ENCODE data around the gene OR2A5.

DNA sequence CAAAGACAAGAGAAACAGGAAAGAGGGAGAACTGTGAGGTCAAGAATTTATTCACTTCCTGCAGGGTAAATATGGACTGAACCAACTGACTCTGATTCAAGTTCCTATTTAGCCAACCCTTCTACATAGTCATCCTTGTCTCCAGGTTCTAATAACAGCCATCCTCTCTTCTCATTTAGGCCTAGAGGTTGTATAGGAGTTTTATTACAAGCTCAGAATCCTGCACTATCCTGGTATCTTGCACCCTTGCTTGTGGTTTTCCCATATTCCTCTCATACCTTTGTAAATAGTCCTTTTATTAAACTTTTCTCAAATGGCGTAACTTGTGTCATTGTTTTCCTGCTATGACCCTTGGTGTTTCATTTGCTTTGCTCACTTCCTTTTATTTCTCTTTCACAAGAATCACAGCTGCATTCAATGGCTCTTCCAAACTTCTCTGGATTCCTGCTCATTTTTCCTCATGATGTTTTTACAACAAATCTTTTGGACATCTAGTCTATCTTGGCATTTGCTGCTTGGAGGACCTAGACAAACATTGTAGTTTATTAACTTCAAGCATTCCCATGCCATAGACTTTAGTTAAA, 12.4 kb upstream of the OR2A5 start:
- TF ChIP-seq, protein P1, sequence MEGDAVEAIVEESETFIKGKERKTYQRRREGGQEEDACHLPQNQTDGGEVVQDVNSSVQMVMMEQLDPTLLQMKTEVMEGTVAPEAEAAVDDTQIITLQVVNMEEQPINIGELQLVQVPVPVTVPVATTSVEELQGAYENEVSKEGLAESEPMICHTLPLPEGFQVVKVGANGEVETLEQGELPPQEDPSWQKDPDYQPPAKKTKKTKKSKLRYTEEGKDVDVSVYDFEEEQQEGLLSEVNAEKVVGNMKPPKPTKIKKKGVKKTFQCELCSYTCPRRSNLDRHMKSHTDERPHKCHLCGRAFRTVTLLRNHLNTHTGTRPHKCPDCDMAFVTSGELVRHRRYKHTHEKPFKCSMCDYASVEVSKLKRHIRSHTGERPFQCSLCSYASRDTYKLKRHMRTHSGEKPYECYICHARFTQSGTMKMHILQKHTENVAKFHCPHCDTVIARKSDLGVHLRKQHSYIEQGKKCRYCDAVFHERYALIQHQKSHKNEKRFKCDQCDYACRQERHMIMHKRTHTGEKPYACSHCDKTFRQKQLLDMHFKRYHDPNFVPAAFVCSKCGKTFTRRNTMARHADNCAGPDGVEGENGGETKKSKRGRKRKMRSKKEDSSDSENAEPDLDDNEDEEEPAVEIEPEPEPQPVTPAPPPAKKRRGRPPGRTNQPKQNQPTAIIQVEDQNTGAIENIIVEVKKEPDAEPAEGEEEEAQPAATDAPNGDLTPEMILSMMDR (conservative IDR thresholded peaks at IDR 0.05; ENCODE audit: low read length) = no peak
- TF ChIP-seq EZH2phosphoT487 (IDR thresholded peaks at IDR 0.05; ENCODE audit: borderline replicate concordance) = no peak

Measured in Loucy (cell line).